GM19372 (cell line): ENCODE results near the gene ZNF497.
"Not testable (repeated sequence)": the region's sequence is repeated elsewhere in the genome, so short reads cannot be mapped to it uniquely, and the experiment has no call there.

Experiments used
- ATAC-seq: cut with Tn5 transposase; IDR thresholded peaks from one replicate; pipeline ENCODE4 v1.9.1; 2021; ENCODE audit warnings: mild to moderate bottlenecking, low read depth, moderate library complexity; ENCODE audit not compliant: unreplicated experiment

Gene ZNF497

DNA sequence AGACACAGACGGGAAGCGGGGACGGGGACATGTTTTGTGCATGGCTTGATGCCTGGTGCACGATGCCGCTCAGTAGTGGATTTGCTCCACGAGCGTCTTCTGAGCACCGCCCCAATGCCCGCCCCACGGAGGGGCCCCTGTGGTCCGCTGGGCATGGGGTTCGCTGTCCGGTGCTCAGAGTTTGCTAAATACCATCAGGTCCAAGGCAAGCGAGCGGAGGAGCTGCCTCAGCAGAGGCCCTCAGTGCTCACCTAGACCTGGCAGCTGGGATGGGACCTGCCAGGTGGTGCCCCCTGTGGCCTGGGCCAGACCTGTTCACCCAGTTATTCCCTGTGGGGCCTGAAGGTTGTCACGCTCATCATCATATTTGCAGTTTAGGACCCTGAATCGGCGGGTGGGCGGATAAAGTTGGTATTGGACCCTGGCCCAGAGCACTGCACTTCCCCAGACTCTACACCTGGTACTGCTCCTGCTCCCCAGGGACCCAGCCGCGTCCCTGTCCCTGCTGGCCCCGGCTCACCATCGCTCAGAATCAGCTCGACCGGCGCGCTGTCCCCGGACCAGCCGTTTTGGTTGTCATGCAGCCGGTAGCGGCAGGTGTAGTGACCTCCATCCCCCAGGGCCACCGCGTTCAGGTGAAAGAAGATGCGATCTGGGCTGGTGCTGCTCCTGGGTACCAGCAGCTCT, 11.5 kb downstream of the ZNF497 start:
- no peak for ATAC-seq

GRCh38 chr19:58350001-58350861, 12.3 kb downstream of the ZNF497 start:
- ATAC-seq: no peak

- ATAC-seq: no peak
Measured at GRCh38 chr19:58349590-58349989, 13.0 kb downstream of the ZNF497 start.

DNA sequence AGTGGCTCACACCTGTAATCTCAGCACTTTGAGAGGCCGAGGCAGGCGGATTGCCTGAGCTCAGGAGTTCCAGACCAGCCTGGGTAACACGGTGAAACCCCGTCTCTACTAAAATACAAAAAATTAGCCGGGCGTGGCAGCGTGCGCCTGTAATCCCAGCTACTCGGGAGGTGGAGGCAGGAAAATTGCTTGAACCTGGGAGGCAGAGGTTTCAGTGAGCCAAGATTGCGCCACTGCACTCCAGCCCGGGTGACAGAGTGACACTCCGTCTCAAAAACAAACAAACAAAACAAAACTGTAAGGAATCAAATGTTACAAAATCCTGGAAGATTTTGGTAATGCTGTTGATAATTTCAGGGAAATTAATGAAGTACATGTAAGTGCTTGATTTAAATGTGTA, 14.5 kb downstream of the ZNF497 start:
- ATAC-seq: not testable (repeated sequence)

DNA sequence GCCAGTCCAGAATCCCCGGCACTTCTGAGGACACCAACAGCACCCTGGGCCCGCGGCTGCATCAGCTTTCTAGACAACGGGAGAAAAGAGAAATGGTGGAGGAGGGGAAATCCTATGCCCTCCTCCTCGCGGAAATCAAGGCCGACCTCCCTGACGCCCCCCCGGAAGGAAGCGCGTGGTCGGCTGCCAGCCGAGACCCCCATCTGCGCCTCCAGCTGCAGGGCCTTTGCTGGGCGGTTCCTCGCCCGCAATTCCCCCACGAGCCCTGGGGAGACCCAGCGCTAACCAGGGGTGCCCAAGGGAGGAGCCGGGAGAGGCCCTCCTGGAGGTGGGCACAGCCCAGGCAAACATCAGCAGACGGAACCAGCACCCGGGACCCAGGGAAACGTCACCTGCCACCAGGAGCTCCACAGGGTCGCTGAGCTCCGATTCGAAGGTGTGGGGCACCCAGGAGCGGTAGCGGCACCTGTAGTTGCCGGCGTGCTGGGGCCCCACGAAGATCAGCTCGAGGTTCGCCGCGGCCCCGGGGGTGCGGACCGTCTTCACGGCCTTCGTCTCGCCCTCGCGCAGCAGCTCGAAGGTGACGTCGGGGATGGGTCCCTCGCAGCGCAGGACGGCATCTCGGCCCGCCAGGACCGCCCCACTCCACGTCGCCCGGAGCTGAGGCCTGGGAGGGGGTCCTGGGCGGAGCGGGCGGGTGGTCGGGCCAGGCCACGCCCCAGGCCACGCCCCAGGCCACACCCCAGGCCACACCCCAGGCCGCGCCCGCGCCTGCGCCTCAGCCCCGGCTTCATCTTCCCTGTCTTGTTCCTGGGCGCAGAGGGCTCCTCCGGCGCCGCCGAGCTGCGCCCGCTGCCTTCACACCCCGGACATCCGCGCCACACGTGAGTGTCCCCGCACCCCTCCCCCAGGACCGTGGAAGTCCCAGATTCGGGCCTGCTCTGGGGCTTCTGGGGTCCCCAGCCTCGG, 15.3 kb downstream of the ZNF497 start:
- ATAC-seq: peak; percentile 77

DNA sequence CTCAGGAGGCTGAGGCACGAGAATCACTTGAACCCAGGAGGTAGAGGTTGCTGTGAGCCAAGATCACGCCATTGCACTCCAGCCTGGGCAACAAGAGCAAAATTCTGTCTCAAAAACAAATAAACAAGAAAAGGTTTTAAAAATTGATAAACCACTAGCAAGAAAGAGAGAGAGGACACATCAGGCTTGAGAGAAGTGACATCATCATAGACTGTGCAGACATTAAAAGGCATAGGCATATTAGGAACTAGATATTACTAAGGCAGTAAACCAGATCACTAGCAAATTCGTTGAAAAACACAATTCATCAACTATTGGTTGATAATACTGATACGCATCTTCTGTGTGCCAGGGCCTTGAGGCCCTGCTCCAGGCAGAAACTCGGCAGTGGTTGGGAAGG, 17.0 kb downstream of the ZNF497 start:
- ATAC-seq: no peak

DNA sequence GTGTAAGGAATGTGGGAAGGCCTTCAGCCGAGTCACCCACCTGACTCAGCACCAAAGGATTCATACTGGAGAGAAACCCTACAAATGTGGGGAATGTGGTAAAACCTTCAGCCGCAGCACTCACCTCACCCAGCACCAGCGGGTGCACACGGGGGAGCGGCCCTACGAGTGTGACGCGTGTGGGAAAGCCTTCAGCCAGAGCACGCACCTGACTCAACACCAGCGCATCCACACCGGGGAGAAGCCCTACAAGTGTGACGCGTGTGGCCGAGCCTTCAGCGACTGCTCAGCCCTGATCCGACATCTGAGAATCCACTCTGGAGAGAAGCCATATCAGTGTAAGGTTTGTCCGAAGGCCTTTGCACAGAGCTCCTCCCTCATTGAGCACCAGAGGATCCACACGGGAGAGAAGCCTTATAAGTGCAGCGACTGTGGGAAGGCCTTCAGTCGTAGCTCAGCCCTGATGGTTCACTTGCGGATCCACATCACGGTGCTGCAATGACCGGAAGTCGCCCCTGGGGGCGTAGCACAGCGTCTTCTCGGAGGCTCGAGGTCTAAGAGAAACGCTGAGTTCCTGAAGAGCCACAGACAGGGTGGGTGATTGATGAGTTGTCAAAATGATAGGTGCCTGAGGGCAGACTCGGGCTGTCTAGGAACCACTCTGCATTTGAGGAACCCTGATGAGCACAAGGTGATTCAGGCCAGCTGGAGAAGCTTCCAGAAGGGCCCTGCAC, 23.6 kb downstream of the ZNF497 start:
- no peak for ATAC-seq

DNA sequence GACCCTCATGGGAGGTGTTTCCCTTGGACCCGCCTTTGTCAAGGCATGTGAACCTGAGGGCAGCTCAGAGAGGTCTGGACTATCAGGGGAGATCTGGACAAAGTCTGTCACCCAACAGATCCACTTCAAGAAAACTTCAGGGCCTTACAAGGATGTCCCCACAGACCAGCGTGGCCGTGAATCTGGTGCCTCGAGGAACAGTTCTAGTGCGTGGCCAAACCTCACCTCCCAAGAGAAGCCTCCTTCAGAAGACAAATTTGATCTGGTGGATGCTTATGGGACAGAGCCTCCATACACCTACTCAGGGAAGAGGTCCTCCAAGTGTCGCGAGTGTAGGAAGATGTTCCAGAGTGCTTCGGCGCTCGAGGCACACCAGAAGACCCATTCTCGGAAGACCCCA, 24.2 kb downstream of the ZNF497 start:
- ATAC-seq: no peak

DNA sequence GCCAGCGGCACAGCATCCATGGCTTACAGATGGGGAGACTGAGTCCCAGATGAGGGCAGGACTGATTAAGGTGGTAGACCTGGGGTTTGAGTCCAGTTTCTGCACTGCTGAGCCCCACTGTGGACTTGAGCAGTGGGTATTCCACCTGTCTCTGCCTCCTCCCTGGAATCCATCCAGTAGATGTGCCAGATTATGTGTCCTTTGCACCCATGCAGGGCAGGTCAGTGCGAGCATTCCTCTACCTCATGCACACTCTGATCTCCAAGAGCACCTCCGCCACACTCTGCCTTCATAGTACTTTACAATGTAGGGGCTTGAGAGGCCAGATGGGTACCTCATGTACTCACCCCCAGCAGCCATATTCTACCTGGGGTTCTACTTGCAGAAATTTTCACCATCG, 25.7 kb downstream of the ZNF497 start:
- ATAC-seq: no peak

DNA sequence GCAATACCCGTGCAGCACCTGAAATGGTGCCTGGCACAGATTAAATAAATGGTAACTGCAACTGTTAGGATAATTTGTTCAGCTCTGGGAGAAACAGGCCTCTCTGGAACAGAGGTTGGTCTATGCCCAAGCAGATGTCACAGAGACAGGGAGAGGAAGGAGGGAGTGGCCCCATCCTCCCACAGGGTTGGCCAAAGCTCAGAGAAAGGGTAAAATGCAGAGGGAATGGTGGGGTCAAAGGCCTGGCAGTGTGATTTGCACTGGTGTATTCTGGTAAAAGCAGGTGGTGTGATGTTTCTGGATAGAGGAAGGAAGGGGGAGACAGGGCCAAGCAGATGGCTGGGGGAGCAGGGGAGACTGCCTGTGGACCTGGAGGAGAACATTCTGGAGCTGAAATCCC, 26.3 kb downstream of the ZNF497 start:
- no peak for ATAC-seq

GRCh38 chr19:58335630-58336029, 26.9 kb downstream of the ZNF497 start:
- ATAC-seq: no peak

DNA sequence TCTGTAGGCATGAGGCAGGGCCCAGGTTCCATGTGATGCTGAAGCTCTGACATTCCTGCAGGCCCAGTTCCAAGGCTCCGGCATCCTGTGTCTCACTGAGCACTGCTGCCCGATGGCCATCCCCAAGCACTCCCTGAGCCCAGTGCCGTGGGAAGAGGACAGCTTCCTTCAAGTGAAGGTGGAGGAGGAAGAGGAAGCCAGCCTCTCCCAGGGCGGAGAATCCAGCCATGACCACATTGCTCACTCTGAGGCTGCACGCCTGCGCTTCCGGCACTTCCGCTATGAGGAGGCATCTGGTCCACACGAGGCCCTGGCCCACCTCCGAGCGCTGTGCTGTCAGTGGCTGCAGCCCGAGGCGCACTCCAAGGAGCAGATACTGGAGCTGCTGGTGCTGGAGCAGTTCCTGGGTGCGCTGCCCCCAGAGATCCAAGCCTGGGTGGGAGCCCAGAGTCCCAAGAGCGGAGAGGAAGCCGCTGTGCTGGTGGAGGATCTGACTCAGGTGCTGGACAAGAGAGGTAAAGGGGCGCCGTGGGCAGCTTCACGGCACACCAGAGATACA, 27.8 kb downstream of the ZNF497 start:
- no peak for ATAC-seq

DNA sequence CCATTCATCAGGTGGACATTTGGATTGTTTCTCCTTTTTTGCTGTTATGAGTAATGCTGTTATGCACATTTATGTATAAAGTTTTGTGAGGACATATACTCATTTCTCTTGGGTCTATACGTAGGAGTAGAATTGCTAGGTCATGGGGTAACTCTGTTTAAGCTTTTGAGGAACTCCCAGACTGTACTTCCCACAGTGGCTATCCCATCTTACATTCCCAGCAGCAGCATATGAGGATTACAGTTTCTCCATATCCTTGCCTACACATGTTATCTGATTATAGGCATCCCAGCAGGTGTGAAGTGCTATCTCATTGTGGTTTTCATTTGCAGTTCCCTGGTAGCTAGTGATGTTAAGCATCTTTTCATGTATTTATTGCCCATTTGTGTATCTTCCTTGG, 29.9 kb downstream of the ZNF497 start:
- no peak for ATAC-seq

GRCh38 chr19:58330458-58330857, 32.1 kb downstream of the ZNF497 start:
- ATAC-seq: no peak

GRCh38 chr19:58328999-58329398, 33.6 kb downstream of the ZNF497 start:
- ATAC-seq: no peak

GRCh38 chr19:58326914-58327726, 35.4 kb downstream of the ZNF497 start, which contains the start of gene ZSCAN22:
TSS of gene ZSCAN22 (plus strand) at chr19:58326994. CDS start at chr19:58334803, 7,809 bp downstream.
- ATAC-seq: peak; percentile 84

DNA sequence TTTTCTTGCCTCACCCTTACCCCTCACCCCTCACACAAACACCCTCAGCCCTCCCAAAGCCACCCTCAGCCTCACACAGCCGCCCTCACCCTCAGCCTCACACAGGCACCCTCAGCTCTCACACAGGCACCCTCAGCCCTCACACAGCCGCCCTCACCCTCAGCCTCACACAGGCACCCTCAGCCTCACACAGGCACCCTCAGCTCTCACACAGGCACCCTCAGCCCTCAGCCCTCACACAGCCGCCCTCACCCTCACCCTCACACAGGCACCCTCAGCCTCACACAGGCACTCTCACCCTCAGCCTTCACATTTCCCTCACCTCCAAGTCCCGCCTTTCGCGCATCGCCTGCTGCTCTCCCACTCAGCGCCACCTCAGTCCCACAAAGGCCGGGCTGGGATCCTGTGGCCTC, 36.0 kb downstream of the ZNF497 start:
- ATAC-seq: no peak

DNA sequence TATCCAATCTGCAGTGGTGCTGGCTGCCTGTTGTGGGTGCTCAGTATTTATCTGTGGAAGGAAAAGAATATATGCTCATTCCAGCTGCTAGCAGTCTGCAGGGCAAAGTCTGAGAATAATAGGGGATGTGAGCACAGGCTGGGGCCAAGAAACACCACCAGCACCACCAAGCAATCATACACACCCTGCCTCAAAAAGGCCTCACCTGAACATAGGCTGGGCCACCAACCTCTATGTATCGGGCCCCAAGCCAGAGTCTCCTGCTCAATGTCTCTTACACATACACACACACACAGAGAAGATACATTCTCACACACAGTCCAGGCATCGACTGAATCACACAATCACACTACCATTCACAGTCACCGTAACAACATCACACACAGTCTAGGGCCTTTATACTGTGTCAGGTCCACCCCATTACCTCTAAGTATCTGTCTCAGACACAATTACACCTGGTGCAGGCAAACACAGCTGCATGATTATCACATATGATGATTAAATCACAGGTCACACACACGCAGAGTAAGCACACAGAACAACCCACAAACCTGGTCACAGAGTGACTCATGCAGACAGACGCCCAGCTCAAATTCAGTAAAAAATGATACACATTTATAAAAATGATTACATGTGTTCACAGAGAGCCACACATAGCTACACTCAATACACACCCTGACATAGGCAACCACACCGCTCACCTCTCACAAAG, 37.1 kb downstream of the ZNF497 start:
- no peak for ATAC-seq
